Measurements from ENCODE around the gene INAFM2.

The INAFM2 gene

GRCh38 chr15:40366457-40367370 is 43.2 kb downstream of the INAFM2 start:
- TF ChIP-seq CTCF (IDR thresholded peaks at IDR 0.05; ENCODE audit: insufficient read depth, low read length, missing control alignments), result no peak
- ChIA-PET CTCF (interaction anchor here (0.7 to 11.0 kb wide), 16 partner anchors 11 to 112 kb away, joined by 3 to 138 read pairs (median 4); partner anchors contain the start of genes CCDC9B, DISP2, INAFM2 and IVD), POLR2A (no interaction called here)
- DNase-seq (ENCODE audit: low read depth, low spot score), result no peak
- no peak overlapping the region for H3K4me3 ChIP-seq (ENCODE audit: low read depth, low read length)

GRCh38 chr15:40367371-40367685 is 43.8 kb downstream of the INAFM2 start:
- no peak for DNase-seq (ENCODE audit: low read depth, low spot score)
- ChIA-PET CTCF (interaction anchor here (0.7 to 11.0 kb wide), 17 partner anchors 10 to 88 kb away, joined by 3 to 138 read pairs (median 4); partner anchors contain the start of genes CCDC9B, DISP2, IVD and KNSTRN), POLR2A (no interaction called here)
- no peak for TF ChIP-seq CTCF (IDR thresholded peaks at IDR 0.05; ENCODE audit: insufficient read depth, low read length, missing control alignments)
- H3K4me3 ChIP-seq (ENCODE audit: low read depth, low read length), result no peak overlapping the region

- TF ChIP-seq CTCF (IDR thresholded peaks at IDR 0.05; ENCODE audit: insufficient read depth, low read length, missing control alignments), result peak; percentile 85
- no peak for DNase-seq (ENCODE audit: low read depth, low spot score)
- H3K4me3 ChIP-seq (ENCODE audit: low read depth, low read length), result peak overlapping the region; percentile 44
- ChIA-PET POLR2A (interaction anchor here (0.9 kb wide), 1 partner anchor 36 kb away, joined by 3 read pairs; no protein-coding TSS in a partner anchor), CTCF (interaction anchor here (0.6 to 11.0 kb wide), 35 partner anchors 8 to 328 kb away, joined by 3 to 138 read pairs (median 4); partner anchors contain the start of genes CCDC9B, DISP2, IVD and KNSTRN)
Observed at GRCh38 chr15:40367686-40368611, 44.5 kb downstream of the INAFM2 start.

GRCh38 chr15:40368719-40369473 is 45.4 kb downstream of the INAFM2 start:
- ChIA-PET CTCF (interaction anchor here (0.6 to 11.0 kb wide), 32 partner anchors 8 to 329 kb away, joined by 3 to 138 read pairs (median 4); partner anchors contain the start of genes CCDC9B, DISP2, IVD and KNSTRN), POLR2A (interaction anchor here (0.9 kb wide), 1 partner anchor 37 kb away, joined by 3 read pairs; no protein-coding TSS in a partner anchor)
- TF ChIP-seq CTCF (IDR thresholded peaks at IDR 0.05; ENCODE audit: insufficient read depth, low read length, missing control alignments), result no peak
- no peak for DNase-seq (ENCODE audit: low read depth, low spot score)
- H3K4me3 ChIP-seq (ENCODE audit: low read depth, low read length), result no peak overlapping the region

- no peak for TF ChIP-seq CTCF (IDR thresholded peaks at IDR 0.05; ENCODE audit: insufficient read depth, low read length, missing control alignments)
- H3K4me3 ChIP-seq (ENCODE audit: low read depth, low read length), result no peak overlapping the region
- ChIA-PET POLR2A (no interaction called here), CTCF (interaction anchor here (1.2 to 11.0 kb wide), 14 partner anchors 8 to 56 kb away, joined by 3 to 138 read pairs (median 10); partner anchors contain the start of genes CCDC9B, DISP2 and KNSTRN)
- no peak for DNase-seq (ENCODE audit: low read depth, low spot score)
Observed at GRCh38 chr15:40369474-40369869, 46.0 kb downstream of the INAFM2 start.
